Fibroblast of skin of right biceps (primary cell): Measurements from ENCODE around the gene AKR1B15.
"Not testable (repeated sequence)": the region's sequence is repeated elsewhere in the genome, so short reads cannot be mapped to it uniquely, and the experiment has no call there.

Experiments
- DNase-seq: peaks from one replicate; pipeline ENCODE4 v3.0.0-alpha.2; 2013

AKR1B15 gene

DNA sequence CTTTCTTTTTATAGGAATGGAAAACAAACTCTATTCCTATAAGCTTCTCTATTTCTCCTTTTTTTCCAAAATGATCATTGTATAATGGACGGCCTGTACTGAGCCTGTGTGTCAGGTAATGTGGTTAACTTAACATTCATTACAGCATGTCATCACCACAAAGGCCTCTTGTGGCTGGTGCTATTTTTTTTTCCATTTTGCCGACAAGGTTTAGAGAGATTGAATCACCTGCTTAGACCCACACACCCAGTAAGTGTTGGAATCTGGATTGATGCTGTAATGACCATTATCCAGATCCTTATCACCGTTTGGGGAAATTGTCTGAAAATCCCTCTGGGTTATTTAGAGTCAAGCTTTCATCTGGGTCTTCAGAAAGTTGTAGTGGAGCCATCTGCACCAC lies 18.5 kb downstream of the AKR1B15 start:
- DNase-seq, result no peak

DNA sequence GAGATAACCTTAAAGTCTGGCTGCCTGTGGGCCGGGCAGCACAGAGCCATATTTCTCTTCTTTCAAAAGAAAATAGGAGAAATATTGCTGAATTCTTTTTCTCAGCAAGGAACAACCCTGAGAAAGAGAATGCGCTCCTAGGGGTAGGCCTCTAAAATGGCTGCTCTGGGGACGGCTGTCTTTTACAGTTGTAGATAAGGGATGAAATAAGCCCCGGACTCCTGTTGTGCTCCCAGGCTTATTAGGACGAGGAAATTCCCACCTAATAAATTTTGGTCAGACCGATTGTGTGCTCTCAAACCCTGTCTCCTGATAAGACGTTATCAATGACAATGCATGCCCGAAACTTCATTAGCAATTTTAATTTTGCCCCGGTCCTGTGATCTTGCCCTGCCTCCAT lies 21.1 kb downstream of the AKR1B15 start:
- not testable (repeated sequence) for DNase-seq

DNA sequence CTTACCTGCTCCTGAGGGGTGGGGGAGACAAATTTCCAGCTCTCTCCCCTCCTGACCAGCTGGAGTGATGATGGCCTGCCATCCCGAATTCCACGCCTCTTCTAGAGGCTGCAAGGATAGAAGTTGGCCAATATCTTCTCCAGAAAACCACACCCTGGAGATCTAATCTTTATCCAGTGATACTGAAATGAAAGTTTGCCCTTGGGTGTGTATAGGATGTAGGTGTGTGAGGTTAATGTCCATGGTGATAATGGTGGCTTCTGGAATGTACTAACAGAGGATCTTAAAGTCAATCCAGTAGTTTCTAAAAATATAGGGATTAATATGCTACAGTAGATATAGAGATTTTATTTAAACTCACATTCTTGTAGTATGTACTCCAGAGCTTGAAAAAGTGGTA lies 22.2 kb downstream of the AKR1B15 start:
- DNase-seq, result no peak

DNA sequence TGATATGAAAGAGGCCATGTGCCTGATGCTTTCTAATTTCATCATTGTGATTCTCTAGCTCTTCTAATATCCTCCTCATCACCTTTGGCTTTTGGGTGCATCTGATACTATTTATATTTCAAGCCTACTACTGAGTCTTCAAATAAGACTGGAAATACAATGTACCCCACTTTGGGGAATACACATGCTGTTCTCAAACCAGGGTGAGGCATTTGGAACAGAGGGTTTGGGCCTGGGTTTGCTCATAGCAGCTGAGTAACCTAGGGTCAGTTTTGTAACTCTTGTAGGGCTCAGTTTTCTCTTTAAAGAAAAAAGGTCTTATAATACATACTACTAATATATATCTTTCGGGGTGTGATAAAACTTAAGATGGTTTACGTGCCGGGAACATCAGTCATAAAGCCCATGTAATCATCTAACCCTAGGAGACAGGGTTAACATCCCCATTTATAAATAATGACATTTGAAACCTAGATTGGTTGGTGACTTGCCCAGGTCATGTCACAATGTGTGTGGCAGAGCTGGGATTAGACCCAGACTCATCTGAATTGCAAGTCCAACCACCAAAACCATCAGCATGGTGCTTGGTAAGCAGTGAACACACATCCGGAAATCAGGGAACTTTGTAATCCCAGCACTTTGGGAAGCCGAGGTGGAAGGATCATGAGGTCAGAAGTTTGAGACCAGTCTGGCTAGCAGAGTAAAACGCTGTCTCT lies 23.0 kb downstream of the AKR1B15 start:
- DNase-seq, result no peak

DNA sequence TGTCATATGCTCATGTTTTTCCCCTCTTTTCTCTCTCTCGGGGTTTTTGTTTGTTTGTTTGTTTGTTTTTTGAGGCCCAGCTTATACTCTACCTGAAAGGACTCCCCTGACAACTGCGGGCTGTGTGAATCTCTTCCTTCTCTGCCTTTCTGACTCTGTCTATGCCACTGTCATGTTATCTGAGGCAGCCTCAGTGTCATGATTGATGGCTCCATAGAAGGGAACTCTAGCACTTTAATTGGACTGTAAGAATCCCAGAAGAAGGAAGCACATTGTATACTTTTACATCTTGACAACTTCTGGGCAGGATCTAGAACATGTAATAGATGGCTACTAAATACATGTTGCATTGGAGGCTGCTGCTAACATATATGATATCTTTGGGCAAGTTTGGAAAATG lies 25.4 kb downstream of the AKR1B15 start:
- DNase-seq, result no peak

DNA sequence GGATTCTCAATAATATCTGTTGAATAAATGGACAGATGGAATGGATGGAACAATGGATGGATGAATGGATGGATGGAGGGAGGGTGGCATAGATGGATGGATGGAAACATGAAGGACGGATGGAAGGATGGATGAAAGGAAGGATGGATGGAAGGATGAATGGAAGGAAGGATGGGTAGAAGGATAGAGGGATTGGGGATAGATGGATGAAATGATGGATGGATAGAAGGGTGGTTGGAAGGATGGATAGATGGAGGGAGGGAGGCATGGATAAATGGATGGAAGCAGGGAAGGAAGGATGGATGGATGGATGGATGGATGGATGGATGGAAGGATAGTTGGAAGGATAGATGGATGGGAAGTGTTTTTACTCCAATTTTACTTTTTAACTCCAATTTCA lies 35.4 kb downstream of the AKR1B15 start:
- DNase-seq, result no peak

DNA sequence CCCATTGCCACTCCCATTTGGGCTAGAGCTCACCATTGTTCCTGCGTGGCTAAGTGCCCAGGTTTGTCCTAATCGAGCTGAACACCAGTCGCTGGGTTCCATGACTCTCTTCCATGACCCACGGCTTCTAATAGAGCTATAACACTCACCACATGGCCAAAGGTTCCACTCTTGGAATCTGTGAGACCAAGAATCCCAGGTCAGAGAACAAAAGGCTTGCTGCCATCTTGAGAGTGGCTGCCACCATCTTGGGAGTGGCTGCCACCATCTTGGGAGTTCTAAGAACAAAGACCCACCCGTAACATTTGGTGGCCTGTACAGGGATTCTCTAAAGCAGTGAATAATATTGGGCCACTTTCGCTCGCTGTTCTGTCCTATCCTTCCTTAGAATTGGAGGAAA lies 37.0 kb downstream of the AKR1B15 start:
- no peak for DNase-seq

DNA sequence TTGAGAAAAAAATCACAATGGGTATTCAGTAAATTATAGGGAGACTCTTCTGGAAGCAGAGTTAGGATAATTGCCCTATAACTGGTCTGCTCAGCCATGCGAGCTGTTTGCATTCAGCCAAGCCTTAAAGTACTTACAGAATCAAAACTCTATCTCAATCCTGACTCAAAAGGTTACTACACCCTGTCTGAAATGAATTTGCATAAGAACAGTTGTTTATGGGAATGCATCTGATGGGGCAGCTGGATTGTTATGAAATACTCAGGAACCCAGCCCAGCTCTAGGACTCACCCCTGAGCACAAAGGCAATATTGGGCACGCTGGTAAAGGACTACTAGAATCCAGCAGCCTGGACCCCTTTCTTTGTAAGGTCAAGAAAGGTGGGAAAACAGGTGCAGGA lies 38.8 kb downstream of the AKR1B15 start:
- no peak for DNase-seq

DNA sequence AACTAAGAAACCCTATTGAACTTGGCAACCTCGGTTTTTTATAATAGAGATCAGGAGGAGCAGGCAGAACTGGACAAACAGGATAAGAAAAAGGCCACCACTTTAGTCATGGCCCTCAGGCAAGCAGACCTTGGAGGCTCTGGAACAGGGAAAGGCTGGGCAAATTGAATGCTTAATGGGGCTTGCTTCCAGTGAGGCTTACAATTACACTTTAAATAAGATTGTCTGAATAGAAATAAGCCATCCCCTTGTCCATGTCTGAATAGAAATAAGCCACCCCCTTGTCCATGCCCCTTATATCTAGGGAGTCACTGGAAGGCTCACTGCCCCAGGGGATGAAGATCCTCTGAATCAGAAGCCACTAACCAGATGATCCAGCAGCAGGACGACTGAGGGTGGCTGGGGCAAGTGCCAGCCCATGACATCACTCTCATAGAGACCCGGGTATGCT lies 40.6 kb downstream of the AKR1B15 start:
- no peak for DNase-seq

DNA sequence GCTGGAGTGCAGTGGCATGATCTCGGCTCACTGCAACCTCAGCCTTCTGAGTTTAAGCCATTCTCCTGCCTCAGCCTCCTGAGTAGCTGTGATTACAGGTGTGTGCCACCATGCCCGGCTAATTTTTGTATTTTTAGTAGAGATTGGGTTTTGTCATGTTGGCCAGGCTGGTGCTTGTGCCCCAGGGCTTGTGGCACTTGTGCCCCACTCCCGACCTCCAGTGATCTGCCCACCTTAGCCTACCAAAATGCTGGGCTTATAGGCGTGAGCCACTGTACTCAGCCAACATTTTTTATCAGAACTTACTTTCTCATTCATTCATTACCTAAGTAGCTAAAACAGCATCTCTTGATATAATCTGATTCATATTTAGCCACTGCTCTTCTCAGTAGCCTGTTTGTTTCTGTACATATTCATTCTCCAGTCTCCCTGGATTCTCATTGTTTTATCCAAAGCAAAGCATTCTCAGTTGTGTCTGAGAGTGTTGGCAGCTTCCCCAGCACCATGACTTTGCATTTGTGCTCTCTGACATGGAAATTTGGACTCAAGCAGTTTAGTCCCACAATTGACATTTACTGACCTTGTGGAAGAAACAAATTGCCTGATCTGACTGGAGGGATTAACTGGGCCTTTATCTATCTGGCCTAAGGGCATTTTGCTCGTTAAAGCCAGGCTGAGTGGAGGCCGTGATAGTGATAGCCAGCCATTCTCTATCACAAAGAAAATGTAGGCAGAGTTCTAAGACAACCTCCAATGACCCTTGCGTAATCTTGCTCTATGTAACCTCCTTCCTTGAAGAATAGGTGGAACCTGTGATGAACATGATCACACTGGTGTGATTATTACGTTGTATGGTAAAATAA lies 44.9 kb downstream of the AKR1B15 start:
- peak; percentile 83 for DNase-seq

DNA sequence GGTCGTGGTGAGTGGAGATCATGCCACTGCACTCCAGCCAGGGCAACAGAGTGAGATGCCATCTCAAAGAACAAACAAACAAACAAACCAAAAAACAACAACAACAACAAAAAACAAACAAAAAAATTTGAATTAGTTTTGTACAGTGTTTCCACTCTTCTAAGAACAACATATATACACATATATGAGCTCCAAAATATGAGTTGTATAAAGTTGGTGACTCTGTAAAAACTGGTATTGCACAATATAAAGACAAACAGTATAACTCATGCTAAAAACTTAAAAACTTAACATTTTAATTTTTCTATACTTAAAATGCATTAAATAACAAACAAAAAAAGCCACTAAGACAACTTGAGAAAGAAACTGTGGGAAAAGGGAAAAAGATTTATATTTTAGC lies 46.0 kb downstream of the AKR1B15 start:
- DNase-seq, result no peak

DNA sequence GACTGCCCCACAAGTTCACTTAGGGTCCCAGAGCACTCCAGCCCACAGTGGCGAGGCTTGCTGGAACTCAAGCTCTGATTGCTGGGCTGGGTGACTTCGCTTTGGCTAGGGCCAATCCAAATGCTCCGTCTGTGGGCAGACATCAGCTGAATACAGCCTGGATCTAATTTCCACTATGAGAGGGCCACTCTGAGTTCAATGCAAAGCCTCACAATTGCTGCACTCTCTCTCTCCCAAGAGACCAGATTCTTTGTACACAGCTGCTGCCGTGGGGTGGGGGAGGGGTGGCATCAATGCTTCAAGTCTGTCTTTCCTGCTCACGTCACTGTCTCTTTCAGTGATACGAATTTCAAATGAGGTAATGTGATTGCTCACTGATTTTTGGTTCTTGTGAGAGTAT lies 50.5 kb downstream of the AKR1B15 start:
- peak; percentile 9 for DNase-seq

DNA sequence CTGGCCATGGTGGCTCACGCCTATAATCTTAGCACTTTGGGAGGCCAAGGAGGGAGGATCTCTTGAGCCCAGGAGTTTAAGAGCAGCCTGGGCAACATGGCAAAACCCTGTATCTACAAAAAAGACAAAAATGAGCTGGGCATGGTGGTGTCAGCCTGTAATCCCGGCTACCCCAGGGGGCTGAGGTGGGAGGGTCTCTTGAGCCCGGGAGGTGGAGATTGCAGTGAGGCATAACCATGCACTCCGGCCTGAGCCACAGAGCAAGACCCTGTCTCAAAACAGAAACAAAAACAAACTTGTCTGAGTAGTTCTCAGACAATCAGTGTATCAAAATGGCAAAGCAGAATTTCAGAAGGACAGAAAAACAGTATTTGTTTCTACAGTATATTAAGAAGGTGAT lies 52.5 kb downstream of the AKR1B15 start:
- no peak for DNase-seq

DNA sequence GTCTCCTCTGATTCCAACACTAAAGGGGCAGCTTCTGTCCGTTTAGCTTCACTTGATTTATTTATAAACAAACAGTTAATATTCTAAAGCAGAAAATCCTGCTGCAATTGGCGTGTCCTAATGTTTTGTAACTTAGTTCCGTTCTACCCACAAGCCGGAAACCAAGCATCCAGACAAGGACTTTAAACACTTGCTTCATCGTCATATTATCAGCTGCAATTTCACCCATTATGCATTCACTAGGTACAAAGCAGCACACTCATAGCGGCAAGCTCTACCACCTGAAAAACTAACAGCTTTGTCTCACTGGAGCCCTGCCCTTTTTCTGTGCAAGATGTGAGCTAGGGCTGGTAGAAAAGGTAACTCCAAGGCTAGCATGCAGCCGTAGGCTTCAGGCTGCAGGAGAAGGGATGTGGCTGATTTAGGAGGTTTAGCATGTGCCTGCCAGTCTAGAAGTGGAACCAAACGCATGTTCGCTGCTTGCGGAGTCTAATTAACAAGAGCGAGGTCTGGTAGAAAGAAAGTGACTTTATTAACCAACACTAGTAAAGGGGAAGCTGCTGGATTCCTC lies 54.1 kb downstream of the AKR1B15 start:
- DNase-seq, result no peak

DNA sequence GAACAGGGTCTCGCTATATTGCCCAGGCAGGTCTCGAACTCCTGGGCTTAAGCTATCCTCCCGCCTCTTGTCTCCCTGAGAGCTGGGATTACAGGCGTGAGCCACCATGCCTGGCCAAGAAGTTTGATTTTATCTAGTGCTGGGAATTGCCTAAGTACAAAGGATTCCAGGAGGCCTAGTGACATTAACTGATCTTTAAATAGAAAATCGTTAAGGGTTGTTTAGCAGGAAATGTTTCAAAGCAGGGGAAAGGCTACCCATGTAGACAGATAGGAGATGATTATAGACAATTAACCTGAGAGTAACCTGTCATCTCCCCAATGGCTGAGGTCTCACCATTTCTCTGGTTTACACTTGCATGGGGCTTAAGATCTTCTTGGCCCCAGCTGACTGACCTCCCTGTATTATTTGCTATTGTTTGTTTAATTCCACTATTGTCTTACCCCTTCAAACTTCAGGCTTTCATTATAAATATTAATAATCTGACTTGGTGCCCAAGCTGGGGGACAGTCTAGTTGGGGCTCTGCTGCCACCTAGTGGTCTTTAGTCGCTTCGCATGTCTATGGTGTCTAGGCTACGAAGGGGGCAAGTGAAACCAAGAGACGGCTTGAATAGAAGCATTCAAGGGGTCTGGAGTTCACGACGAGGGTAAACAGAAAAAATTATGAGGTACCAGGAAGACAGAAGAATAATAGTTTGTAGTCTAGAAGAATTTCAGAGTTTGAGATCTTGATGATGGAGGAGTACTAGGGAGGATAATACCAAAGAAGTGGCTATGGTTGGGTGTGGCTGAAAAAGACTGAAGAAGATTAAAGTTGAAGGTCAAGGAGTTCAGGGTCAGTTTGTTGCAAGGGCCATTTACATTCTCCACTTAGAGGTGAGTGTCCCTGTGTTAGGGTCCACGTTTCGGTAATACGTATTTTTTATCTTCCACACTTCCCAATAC lies 57.3 kb downstream of the AKR1B15 start:
- peak; percentile 49 for DNase-seq

DNA sequence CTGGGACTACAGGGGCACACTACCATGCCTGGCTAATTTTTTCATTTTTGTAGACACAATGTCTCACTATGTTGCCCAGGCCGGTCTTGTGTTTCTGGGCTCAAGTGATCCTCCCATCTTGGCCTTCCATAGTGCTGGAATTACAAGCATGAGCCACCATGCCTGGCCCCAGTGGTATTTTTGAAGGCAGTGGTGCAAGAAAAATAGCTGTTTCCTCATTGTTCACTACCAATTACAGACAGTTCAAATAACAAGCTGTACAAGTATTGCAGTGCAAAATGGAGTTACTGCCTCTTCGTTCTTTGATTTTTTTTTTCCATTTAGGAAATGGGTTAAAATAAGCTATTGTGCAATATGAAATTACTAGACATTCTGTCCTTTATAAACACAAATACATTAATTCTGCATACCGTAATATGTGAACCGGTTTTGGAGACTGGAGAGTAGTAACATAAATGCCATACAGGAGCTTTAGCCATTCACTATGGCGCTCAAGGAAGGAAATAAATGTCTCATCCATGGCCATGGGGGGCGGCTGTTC lies 62.8 kb downstream of the AKR1B15 start:
- DNase-seq, result no peak

DNA sequence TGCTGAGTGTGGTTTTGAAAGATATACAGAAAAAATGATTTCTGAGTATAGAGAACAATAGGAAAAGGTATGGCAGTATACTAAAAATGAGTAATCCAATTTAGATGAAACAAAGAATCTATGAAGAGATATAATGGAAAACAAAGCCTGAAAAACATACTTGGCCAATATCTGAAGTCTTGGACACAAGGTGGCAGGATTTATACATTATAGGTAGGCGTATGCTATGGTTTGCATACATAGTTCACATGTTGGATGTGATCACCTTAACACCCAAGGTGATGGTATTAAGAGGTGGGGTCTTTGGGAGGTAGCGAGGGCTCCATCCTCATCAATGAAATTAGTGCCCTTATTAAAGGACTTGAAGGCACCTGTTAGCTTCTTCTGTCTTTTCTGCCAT lies 63.3 kb downstream of the AKR1B15 start:
- no peak for DNase-seq

DNA sequence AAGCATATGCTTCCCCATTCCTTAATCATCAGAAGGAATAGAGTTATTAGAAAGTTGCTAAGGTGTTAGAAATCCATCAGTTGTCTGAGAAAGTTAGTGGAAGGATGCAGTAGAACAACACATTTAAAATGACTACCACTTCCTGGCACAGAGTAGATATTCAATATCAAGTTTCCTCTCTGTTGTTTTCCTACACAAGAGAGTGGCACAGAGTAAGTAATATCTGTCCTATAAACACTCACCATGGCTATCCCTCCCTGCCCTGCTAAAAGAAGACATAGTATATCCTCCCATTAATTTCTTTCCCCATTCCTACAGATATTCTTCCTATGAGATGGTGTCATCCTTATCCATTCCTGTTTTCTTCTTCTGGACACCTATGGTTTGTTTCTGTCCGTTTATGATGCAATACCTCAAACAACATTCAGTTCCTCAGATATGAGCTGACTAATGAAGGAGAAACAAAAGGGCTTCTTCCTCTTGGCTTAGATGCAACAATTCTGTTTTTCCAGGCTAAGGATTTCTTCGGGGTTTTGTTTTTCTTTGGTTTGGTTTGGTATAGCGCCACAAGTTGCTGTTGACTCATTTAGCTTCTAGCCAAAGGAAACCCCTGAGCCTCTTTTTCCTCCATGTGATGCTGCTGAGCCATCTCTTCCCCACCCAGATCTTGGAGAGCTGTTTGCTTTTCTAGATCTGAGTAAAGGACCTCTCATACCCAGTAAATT lies 64.9 kb downstream of the AKR1B15 start:
- peak; percentile 98 for DNase-seq

DNA sequence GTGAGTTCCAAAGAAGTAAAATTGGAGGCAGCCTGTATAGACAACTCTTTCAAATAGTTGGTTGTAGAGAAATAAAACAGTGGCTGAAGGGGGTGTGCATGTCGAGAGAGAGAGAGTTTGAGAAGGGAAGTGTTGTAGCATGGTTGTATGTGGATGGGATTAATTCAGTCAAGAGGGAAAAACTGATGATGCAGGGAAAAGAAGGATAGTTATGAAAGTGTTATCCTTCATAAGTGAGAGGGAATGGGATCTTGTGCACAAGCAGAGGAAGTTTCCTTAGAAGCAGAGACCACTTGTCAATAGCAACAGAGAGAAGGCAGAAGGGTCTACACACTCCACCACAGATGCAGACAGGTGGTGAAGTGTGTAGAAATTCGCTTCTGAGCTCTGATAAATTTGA lies 67.7 kb downstream of the AKR1B15 start:
- no peak for DNase-seq

DNA sequence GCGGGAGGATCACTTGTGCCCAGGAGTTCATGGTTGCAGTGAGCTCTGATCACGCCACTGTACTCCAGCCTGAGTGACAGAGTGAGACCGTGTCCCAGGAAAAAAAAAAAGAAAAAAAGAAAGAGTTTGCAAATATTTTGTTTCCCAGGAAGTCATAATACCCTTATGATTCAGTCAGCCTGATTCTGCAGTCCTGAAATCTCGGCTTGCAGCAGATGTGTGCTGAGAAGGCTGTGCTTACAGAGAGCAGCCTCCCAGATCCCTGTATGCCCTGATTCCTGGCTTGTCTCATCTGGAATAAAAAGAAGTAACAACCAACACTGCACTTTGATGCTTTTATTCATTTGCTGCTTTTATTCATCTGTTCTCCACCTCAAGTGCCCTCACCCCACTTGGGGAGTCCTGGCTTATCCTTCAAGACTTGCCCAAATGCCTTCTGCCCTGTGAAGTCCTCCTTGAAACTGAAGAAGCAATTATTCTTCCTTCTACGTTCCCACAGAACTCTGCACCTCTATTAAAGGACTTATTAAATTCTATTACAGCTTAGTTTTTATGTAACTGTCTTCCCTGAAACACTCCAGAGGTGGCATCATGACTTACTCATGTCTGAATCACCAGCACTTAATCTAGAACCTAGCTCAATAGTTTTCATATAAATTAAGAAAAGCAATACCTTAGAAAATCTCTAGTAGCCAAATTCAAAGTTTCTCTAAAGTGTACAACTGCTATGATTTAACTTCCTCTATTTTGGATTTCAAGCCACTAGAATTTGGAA lies 70.0 kb downstream of the AKR1B15 start:
- peak; percentile 66 for DNase-seq
